ENCODE measurements around the gene HIGD1C. TPM values are rescaled to one million over a fixed set of nuclear protein-coding genes. Genes with fewer than 3 reads are reported as not detected.
A peak's percentile ranks its signal among the peaks of the same experiment; 100 is the strongest.
"Not testable (repeated sequence)": the region's sequence is repeated elsewhere in the genome, so short reads cannot be mapped to it uniquely, and the experiment has no call there.

HIGD1C gene
- total RNA-seq, 3 donors from 2014 or later = not detected

GRCh38 chr12:51008329-51009055 lies 56.1 kb downstream of the HIGD1C start:
- ATAC-seq = no peak
- Mint-ChIP-seq H3K4me3 (peak overlapping the region; percentile 50), H3K27me3 (ENCODE audit: low read depth) (no peaks in the 10 kb centered on the region), H3K9me3 (no peaks in the 10 kb centered on the region), H3K36me3 (ENCODE audit: insufficient read depth) (peaks cover 31% of the 10 kb centered on the region), H3K4me1 (ENCODE audit: low read depth) (peaks cover 35% of the 10 kb centered on the region)
- no peak for DNase-seq

GRCh38 chr12:51009056-51009440 lies 56.7 kb downstream of the HIGD1C start:
- ATAC-seq (peak; percentile 94 to 96), DNase-seq (peak; percentile 48)
- no peaks in the 10 kb centered on the region for H3K27me3 Mint-ChIP-seq (ENCODE audit: low read depth)
- H3K4me1 Mint-ChIP-seq (ENCODE audit: low read depth) = peaks cover 35% of the 10 kb centered on the region
- H3K4me3 Mint-ChIP-seq = peak overlapping the region; percentile 50
- peaks cover 27% of the 10 kb centered on the region for H3K36me3 Mint-ChIP-seq (ENCODE audit: insufficient read depth)
- H3K9me3 Mint-ChIP-seq = no peaks in the 10 kb centered on the region

GRCh38 chr12:51011955-51012354 lies 59.6 kb downstream of the HIGD1C start:
- no peaks in the 10 kb centered on the region for H3K9me3 Mint-ChIP-seq
- H3K36me3 Mint-ChIP-seq (ENCODE audit: insufficient read depth) = peaks cover 7% of the 10 kb centered on the region
- no peak for DNase-seq
- H3K4me3 Mint-ChIP-seq = no peak overlapping the region
- H3K27me3 Mint-ChIP-seq (ENCODE audit: low read depth) = no peaks in the 10 kb centered on the region
- ATAC-seq = no peak
- peaks cover 37% of the 10 kb centered on the region for H3K4me1 Mint-ChIP-seq (ENCODE audit: low read depth)

GRCh38 chr12:51012570-51013236 lies 60.4 kb downstream of the HIGD1C start:
- DNase-seq = no peak
- peaks cover 5% of the 10 kb centered on the region for H3K36me3 Mint-ChIP-seq (ENCODE audit: insufficient read depth)
- H3K9me3 Mint-ChIP-seq = no peaks in the 10 kb centered on the region
- no peak overlapping the region for H3K4me3 Mint-ChIP-seq
- H3K27me3 Mint-ChIP-seq (ENCODE audit: low read depth) = no peaks in the 10 kb centered on the region
- H3K4me1 Mint-ChIP-seq (ENCODE audit: low read depth) = peaks cover 40% of the 10 kb centered on the region
- no peak for ATAC-seq

GRCh38 chr12:51013441-51013840 lies 61.1 kb downstream of the HIGD1C start:
- ATAC-seq (no peak), DNase-seq (no peak)
- Mint-ChIP-seq H3K4me3 (no peak overlapping the region), H3K4me1 (ENCODE audit: low read depth) (peaks cover 40% of the 10 kb centered on the region), H3K36me3 (ENCODE audit: insufficient read depth) (peaks cover 3% of the 10 kb centered on the region), H3K27me3 (ENCODE audit: low read depth) (no peaks in the 10 kb centered on the region), H3K9me3 (no peaks in the 10 kb centered on the region)

GRCh38 chr12:51014467-51014866 lies 62.1 kb downstream of the HIGD1C start:
- H3K27me3 Mint-ChIP-seq (ENCODE audit: low read depth); H3K36me3 Mint-ChIP-seq (ENCODE audit: insufficient read depth); H3K4me3 Mint-ChIP-seq; DNase-seq; ATAC-seq; H3K9me3 Mint-ChIP-seq: not testable (repeated sequence)
- peaks cover 35% of the 10 kb centered on the region for H3K4me1 Mint-ChIP-seq (ENCODE audit: low read depth)

- Mint-ChIP-seq H3K9me3 (no peaks in the 10 kb centered on the region), H3K4me1 (ENCODE audit: low read depth) (peaks cover 44% of the 10 kb centered on the region), H3K4me3 (no peak overlapping the region), H3K36me3 (ENCODE audit: insufficient read depth) (no peaks in the 10 kb centered on the region), H3K27me3 (ENCODE audit: low read depth) (no peaks in the 10 kb centered on the region)
- ATAC-seq (no peak), DNase-seq (no peak)
These were observed 65.1 kb downstream of the HIGD1C start for GRCh38 chr12:51017452-51017851.

GRCh38 chr12:51018956-51019355 lies 66.6 kb downstream of the HIGD1C start:
- H3K4me3 Mint-ChIP-seq = no peak overlapping the region
- no peak for ATAC-seq
- no peaks in the 10 kb centered on the region for H3K27me3 Mint-ChIP-seq (ENCODE audit: low read depth)
- H3K36me3 Mint-ChIP-seq (ENCODE audit: insufficient read depth) = no peaks in the 10 kb centered on the region
- H3K9me3 Mint-ChIP-seq = no peaks in the 10 kb centered on the region
- peaks cover 45% of the 10 kb centered on the region for H3K4me1 Mint-ChIP-seq (ENCODE audit: low read depth)
- no peak for DNase-seq

- Mint-ChIP-seq H3K4me3 (no peak overlapping the region), H3K4me1 (ENCODE audit: low read depth) (peaks cover 55% of the 10 kb centered on the region), H3K9me3 (no peaks in the 10 kb centered on the region), H3K27me3 (ENCODE audit: low read depth) (no peaks in the 10 kb centered on the region), H3K36me3 (ENCODE audit: insufficient read depth) (no peaks in the 10 kb centered on the region)
- ATAC-seq = no peak
- DNase-seq = no peak
These were observed 67.6 kb downstream of the HIGD1C start for GRCh38 chr12:51019927-51020326.

Other genes starting within 250 kb of the HIGD1C start
- gene ATF1, start 188.4 kb upstream of the HIGD1C start, total RNA-seq = 10 to 100 TPM; 55.5 to 72.6 (median 60.8) TPM
- gene TMPRSS12, start 109.6 kb upstream of the HIGD1C start, total RNA-seq = not detected
- 10 to 100 TPM; 39.1 to 45.0 (median 39.3) TPM for gene SLC11A2, start 73.8 kb downstream of the HIGD1C start, total RNA-seq
- 10 to 100 TPM; 40.6 to 47.6 (median 42.5) TPM for gene LETMD1, start 95.8 kb downstream of the HIGD1C start, total RNA-seq
- 10 to 100 TPM; 20.7 to 22.5 (median 21.5) TPM for gene CSRNP2, start 131.1 kb downstream of the HIGD1C start, total RNA-seq
- gene TFCP2, start 220.6 kb downstream of the HIGD1C start, total RNA-seq = 10 to 100 TPM; 32.9 to 33.7 (median 33.1) TPM